ENCODE data around the gene BRINP3. TPM values are rescaled to one million over a fixed set of nuclear protein-coding genes. Genes with fewer than 3 reads are reported as not detected.
A peak's percentile ranks its signal among the peaks of the same experiment; 100 is the strongest.

Gene BRINP3
- total RNA-seq, 3 donors from 2014 or later, result 12.4 to 48.7 (median 14.2) TPM

GRCh38 chr1:190101756-190102155, 375.9 kb downstream of the BRINP3 start:
- Histone ChIP-seq H3K4me1 (ENCODE audit: low read depth) (no peaks in the 10 kb centered on the region), H3K36me3 (ENCODE audit: low read depth) (no peaks in the 10 kb centered on the region), H3K4me3 (no peak overlapping the region), H3K9me3 (no peaks in the 10 kb centered on the region)
- DNase-seq, result no peak
- intact Hi-C loops (cut with DNase I, micrococcal nuclease), result no loop called here
- TF ChIP-seq CTCF (IDR thresholded peaks at IDR 0.05), result no peak
- no peak for ATAC-seq

- H3K36me3 ChIP-seq (ENCODE audit: low read depth), result no peaks in the 10 kb centered on the region
- ATAC-seq, result no peak
- intact Hi-C loops (cut with DNase I, micrococcal nuclease), result no loop called here
- no peaks in the 10 kb centered on the region for H3K4me1 ChIP-seq (ENCODE audit: low read depth)
- H3K9me3 ChIP-seq, result no peaks in the 10 kb centered on the region
- DNase-seq, result peak in 1 of 3 donors; percentile 41
- no peak overlapping the region for H3K4me3 ChIP-seq
- TF ChIP-seq CTCF (IDR thresholded peaks at IDR 0.05), result no peak
Measured at GRCh38 chr1:190098756-190099155, 378.9 kb downstream of the BRINP3 start.

GRCh38 chr1:190098107-190098506, 379.6 kb downstream of the BRINP3 start:
- no peaks in the 10 kb centered on the region for H3K36me3 ChIP-seq (ENCODE audit: low read depth)
- no peak for TF ChIP-seq CTCF (IDR thresholded peaks at IDR 0.05)

GRCh38 chr1:190095596-190095995, 382.1 kb downstream of the BRINP3 start:
- no peak for ATAC-seq
- Histone ChIP-seq H3K4me1 (ENCODE audit: low read depth) (no peaks in the 10 kb centered on the region), H3K4me3 (no peak overlapping the region), H3K9me3 (no peaks in the 10 kb centered on the region), H3K36me3 (ENCODE audit: low read depth) (no peaks in the 10 kb centered on the region)
- no peak for DNase-seq
- intact Hi-C loops (cut with DNase I, micrococcal nuclease), result no loop called here
- no peak for TF ChIP-seq CTCF (IDR thresholded peaks at IDR 0.05)

More at GRCh38 chr1:190098107-190098506, 379.6 kb downstream of the BRINP3 start:
- Histone ChIP-seq H3K4me1 (ENCODE audit: low read depth) (no peaks in the 10 kb centered on the region), H3K4me3 (no peak overlapping the region), H3K9me3 (no peaks in the 10 kb centered on the region)
- ATAC-seq (no peak), DNase-seq (no peak)
- intact Hi-C loops (cut with DNase I, micrococcal nuclease), result no loop called here

GRCh38 chr1:190084552-190084951, 393.1 kb downstream of the BRINP3 start:
- DNase-seq (no peak), ATAC-seq (no peak)
- no peaks in the 10 kb centered on the region for H3K36me3 ChIP-seq (ENCODE audit: low read depth)
- TF ChIP-seq CTCF (IDR thresholded peaks at IDR 0.05), result no peak
- H3K4me3 ChIP-seq, result no peak overlapping the region
- no peaks in the 10 kb centered on the region for H3K4me1 ChIP-seq (ENCODE audit: low read depth)
- intact Hi-C loops (cut with DNase I, micrococcal nuclease), result no loop called here
- no peaks in the 10 kb centered on the region for H3K9me3 ChIP-seq

GRCh38 chr1:190068304-190068703, 409.4 kb downstream of the BRINP3 start:
- H3K9me3 ChIP-seq, result no peaks in the 10 kb centered on the region
- H3K36me3 ChIP-seq (ENCODE audit: low read depth), result no peaks in the 10 kb centered on the region
- DNase-seq, result no peak
- ATAC-seq, result no peak
- no peak for TF ChIP-seq CTCF (IDR thresholded peaks at IDR 0.05)
- no peaks in the 10 kb centered on the region for H3K4me1 ChIP-seq (ENCODE audit: low read depth)
- H3K4me3 ChIP-seq, result no peak overlapping the region
- intact Hi-C loops (cut with DNase I, micrococcal nuclease), result no loop called here
